IMR-90 (cell line): ENCODE data around the gene PSKH1. TPM values are rescaled to one million over a fixed set of nuclear protein-coding genes. Genes with fewer than 3 reads are reported as not detected.

Source experiments
- ATAC-seq: fragments of 200-7000 bp; cut with Tn5 transposase; 2 replicates; pipeline ENCODE4 v1.9.1; 2020; ENCODE audit warnings: low read depth, mild to moderate bottlenecking, moderate library complexity
- BruUV-seq: library from RNA; stranded (reverse); fragments of 400-500 nt; replicated peaks from 2 replicates; lab custom pipeline; 2021; lab: Mats Ljungman, UMichigan
- CTCF ChIA-PET: fragments of 300-600 bp; formaldehyde crosslinking; extraction: SDS; loops from one replicate; lab custom pipeline; 2021; ENCODE audit warnings: antibody characterized with exemption; lab: Yijun Ruan, JAX
- POLR2A ChIA-PET: fragments of 300-600 bp; sonication (Branson Sonifier 250); formaldehyde crosslinking; loops from one replicate; lab custom pipeline; 2022; ENCODE audit warnings: antibody characterized with exemption; ENCODE audit not compliant: unreplicated experiment; lab: Charles Lee
- DNase-seq: peaks from one replicate; pipeline ENCODE4 v3.0.0; 2013
- H2AFZ ChIP-seq: replicated peaks from 2 replicates; pipeline ENCODE3; 2013; ENCODE audit warnings: low read length, mild to moderate bottlenecking; ENCODE audit not compliant: poor library complexity
- H2AK5ac ChIP-seq: 2 replicates; pipeline ENCODE4 v1.6.1; 2013; ENCODE audit warnings: low read depth, low read length, inconsistent platforms
- H2AK9ac ChIP-seq: replicated peaks from 2 replicates; pipeline ENCODE3; 2013; ENCODE audit warnings: mild to moderate bottlenecking, low read depth, low read length, moderate library complexity; ENCODE audit not compliant: poor library complexity
- H2BK120ac ChIP-seq: 2 replicates; pipeline ENCODE4 v1.6.1; 2013; ENCODE audit warnings: low read depth, low read length, inconsistent platforms
- H2BK15ac ChIP-seq: 3 replicates; pipeline ENCODE4 v1.6.1; 2013; ENCODE audit warnings: low read depth, low read length, inconsistent platforms
- H2BK20ac ChIP-seq: 2 replicates; pipeline ENCODE4 v1.6.1; 2013; ENCODE audit warnings: low read depth, mild to moderate bottlenecking, inconsistent platforms, low read length, moderate library complexity
- H2BK5ac ChIP-seq: 2 replicates; pipeline ENCODE4 v1.6.1; 2013; ENCODE audit warnings: mild to moderate bottlenecking, low read depth, low read length, inconsistent platforms; ENCODE audit not compliant: poor library complexity, severe bottlenecking
- H3K14ac ChIP-seq: replicated peaks from 2 replicates; pipeline ENCODE4 v1.6.1; 2013; ENCODE audit warnings: low read depth, low read length, inconsistent platforms
- H3K18ac ChIP-seq: 2 replicates; pipeline ENCODE4 v1.6.1; 2013; ENCODE audit warnings: low read depth, low read length, control low read depth
- H3K23ac ChIP-seq: 2 replicates; pipeline ENCODE4 v1.6.1; 2013; ENCODE audit warnings: low read depth, low read length, inconsistent platforms
- H3K27ac ChIP-seq: 2 replicates; pipeline ENCODE4 v1.5.1; 2013; ENCODE audit warnings: mild to moderate bottlenecking, control low read depth, low read length; ENCODE audit not compliant: insufficient read depth
- H3K27me3 ChIP-seq: 2 replicates; pipeline ENCODE4 v1.6.1; 2013; ENCODE audit warnings: low read length; ENCODE audit not compliant: control insufficient read depth, insufficient read depth
- H3K36me3 ChIP-seq: 2 replicates; pipeline ENCODE4 v1.6.1; 2013; ENCODE audit warnings: low read length, mixed read lengths; ENCODE audit not compliant: control insufficient read depth, insufficient read depth
- H3K4ac ChIP-seq: 2 replicates; pipeline ENCODE4 v1.6.1; 2013; ENCODE audit warnings: low read depth, low read length, inconsistent platforms
- H3K4me1 ChIP-seq: 2 replicates; pipeline ENCODE4 v1.6.1; 2013; ENCODE audit warnings: low read length, mixed read lengths; ENCODE audit not compliant: control insufficient read depth, insufficient read depth
- H3K4me2 ChIP-seq: 2 replicates; pipeline ENCODE4 v1.6.1; 2013; ENCODE audit warnings: low read depth, mild to moderate bottlenecking, control low read depth, low read length, moderate library complexity
- H3K4me3 ChIP-seq: 2 replicates; pipeline ENCODE4 v1.5.1; 2013; ENCODE audit warnings: low read depth, mild to moderate bottlenecking, control low read depth, low read length, moderate library complexity; ENCODE audit not compliant: insufficient read depth
- H3K56ac ChIP-seq: 2 replicates; pipeline ENCODE4 v1.6.1; 2013; ENCODE audit warnings: low read length, inconsistent platforms; ENCODE audit not compliant: insufficient read depth; ENCODE audit errors: extremely low read depth
- H3K79me1 ChIP-seq, 2 experiments: 2 replicates each; pipeline ENCODE4 v1.6.1; 2013; ENCODE audit warnings: low read length in 2 of 2, inconsistent platforms in 1 of 2, low read depth in 1 of 2
- H3K9ac ChIP-seq: 2 replicates; pipeline ENCODE4 v1.6.1; 2013; ENCODE audit warnings: low read depth, low read length, control low read depth
- H3K9me1 ChIP-seq: 2 replicates; pipeline ENCODE4 v1.6.1; 2013; ENCODE audit warnings: low read length, inconsistent platforms; ENCODE audit not compliant: insufficient read depth
- H3K9me3 ChIP-seq: 2 replicates; pipeline ENCODE4 v1.6.1; 2013; ENCODE audit warnings: low read length; ENCODE audit not compliant: control insufficient read depth, insufficient read depth
- H4K20me1 ChIP-seq: 2 replicates; pipeline ENCODE4 v1.6.1; 2013; ENCODE audit warnings: low read length, inconsistent platforms; ENCODE audit not compliant: insufficient read depth
- H4K5ac ChIP-seq: 2 replicates; pipeline ENCODE4 v1.6.1; 2013; ENCODE audit warnings: mild to moderate bottlenecking, low read depth, low read length, control low read depth
- H4K8ac ChIP-seq, 2 experiments: 2 replicates each; pipeline ENCODE4 v1.6.1; 2013; ENCODE audit warnings: low read depth in 2 of 2, low read length in 2 of 2, control low read depth in 1 of 2, inconsistent platforms in 1 of 2
- H4K91ac ChIP-seq: 2 replicates; pipeline ENCODE4 v1.6.1; 2013; ENCODE audit warnings: low read depth, low read length, inconsistent platforms; ENCODE audit not compliant: insufficient read depth
- BHLHE40 ChIP-seq: fragments of 150-350 bp; IDR thresholded peaks from 2 replicates; pipeline ENCODE4 v1.6.1; 2016; ENCODE audit warnings: mild to moderate bottlenecking, low read depth, low read length
- NFE2L2 ChIP-seq: fragments of 150-350 bp; IDR thresholded peaks from 2 replicates; pipeline ENCODE4 v1.6.1; 2016; ENCODE audit warnings: low read depth, mild to moderate bottlenecking, low read length
- RAD21 ChIP-seq: IDR thresholded peaks from 2 replicates; pipeline ENCODE4 v1.6.1; 2012; ENCODE audit warnings: low read length, improper control_type of control experiment
- WGBS, 2 experiments: methylation state at CpG; one replicate each; pipeline versions ENCODE4 v1.1.5 to v1.1.7; 2013; ENCODE audit warnings: missing lambda C conversion rate in 2 of 2; ENCODE audit not compliant: insufficient read length in 1 of 2; ENCODE audit errors: extremely low coverage in 2 of 2; 5-methylcytosine and 5-hydroxymethylcytosine counted together
- dilution Hi-C: fragments of 300-500 bp; cut with HindIII; formaldehyde crosslinking; loops from one replicate; pipeline ENCODE4 v1.14.3; 2018; ENCODE audit warnings: low sequenced_read_pairs; ENCODE audit not compliant: unreplicated experiment
- in situ Hi-C: fragments of 300-500 bp; cut with MboI; formaldehyde crosslinking; loops from 3 replicates; pipeline ENCODE4 v1.14.3; 2019; ENCODE audit warnings: low sequenced_read_pairs, inconsistent platforms, mixed read lengths
- intact Hi-C: fragments of 100-400 bp; cut with micrococcal nuclease; formaldehyde crosslinking; loops from 2 replicates; pipeline ENCODE4 v1.10.0; 2022
- polyA plus RNA-seq, 3 experiments: library from polyadenylated mRNA; depleted of rRNA; stranded (reverse); fragments of >200 nt; gene quantifications; 2 replicates each; pipeline ENCODE4 v1.2.3, GENCODE V29; 2012; ENCODE audit warnings: low replicate concordance in 1 of 3
- total RNA-seq: library from RNA; depleted of rRNA; stranded (reverse); fragments of >200 nt; gene quantifications from 2 replicates; pipeline ENCODE4 v1.2.3, GENCODE V29; 2012

The PSKH1 gene
- total and polyA plus RNA-seq, 2 of the 4 experiments (the other 2 are of a cell fraction), result 11.5 to 26.7 TPM

DNA sequence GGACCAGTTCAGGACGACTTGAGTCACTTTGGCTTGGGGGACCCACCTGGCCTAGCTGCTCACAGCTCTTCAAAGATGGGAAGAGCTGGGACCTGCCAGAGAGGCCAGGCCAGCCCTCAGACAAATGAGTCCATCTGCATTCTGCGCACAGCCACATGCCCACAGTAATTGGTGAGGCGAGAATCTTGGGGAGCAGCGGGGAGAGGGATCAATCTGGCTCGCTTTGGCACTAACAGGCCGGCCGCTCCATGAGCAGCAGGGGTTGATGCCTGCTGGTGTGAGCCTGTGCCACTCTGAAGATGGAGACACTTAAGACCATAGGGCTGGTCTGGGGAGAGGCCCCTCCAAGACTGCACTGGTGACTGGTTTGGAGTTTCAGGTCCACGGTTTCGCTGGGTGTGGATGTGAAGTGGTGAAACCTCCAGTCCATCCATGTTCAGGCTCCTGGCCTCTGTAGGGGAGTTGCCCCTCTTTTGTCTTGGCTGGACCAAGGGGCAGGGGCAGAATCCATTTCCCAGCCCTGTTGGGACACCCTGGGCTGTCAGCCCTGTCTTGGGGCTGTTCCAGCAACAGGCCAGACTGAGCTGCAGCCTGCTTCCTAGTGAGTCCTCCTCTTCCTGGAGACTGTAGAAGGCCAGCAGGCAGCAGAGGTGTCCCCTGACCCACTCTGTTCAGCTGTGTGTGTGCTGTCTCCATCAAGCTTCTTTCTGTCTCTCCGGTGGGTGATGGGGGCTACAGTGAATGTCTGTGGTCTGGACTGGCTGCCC is 31.3 kb downstream of the PSKH1 start (continued):
- no peak for TF ChIP-seq BHLHE40

DNA sequence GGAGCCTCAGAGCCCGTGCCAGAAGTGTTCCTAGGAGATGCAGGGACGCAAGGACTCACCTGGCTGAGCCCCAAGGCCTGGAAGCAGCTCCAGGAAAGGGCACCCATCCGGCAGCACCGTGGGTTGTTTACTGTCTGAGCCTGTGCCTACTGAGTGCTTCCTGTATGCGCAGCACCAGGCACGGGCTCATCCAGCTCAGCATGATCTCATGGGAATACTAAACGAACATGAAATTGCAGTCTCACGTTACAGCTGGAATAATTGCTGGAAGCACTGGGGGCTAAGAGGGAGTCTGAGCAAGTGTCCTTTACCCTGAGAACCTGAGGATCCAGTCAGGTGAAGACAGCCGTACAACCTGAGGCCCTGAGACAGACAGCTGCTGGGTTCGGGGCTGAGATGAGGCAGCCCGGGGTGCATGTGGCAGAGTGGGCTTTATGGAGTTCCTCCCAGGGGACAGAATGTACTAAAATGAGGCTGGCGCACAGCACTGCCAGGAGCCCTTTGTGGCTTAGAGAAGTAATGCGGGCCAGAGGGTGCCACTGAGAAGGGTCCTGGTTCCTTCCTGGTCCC is 33.2 kb downstream of the PSKH1 start:
- no peak overlapping the region for H2BK120ac ChIP-seq
- no peak overlapping the region for H3K18ac ChIP-seq
- intact Hi-C loops, result no loop called here
- no peak overlapping the region for H4K91ac ChIP-seq
- peaks cover 5 to 44% of the 10 kb centered on the region in 2 experiments; a peak in 2 of 4 replicates for H3K79me1 ChIP-seq
- H2AK9ac ChIP-seq, result no peak overlapping the region
- no peak overlapping the region for H4K5ac ChIP-seq
- H4K8ac ChIP-seq, result no peak overlapping the region
- ChIA-PET CTCF (interaction anchor here (1.3 kb wide), 1 partner anchor 110 kb away, joined by 4 read pairs; no protein-coding TSS in a partner anchor), POLR2A (no interaction called here)
- H2BK20ac ChIP-seq, result no peak overlapping the region
- H3K36me3 ChIP-seq, result peaks cover 29% of the 10 kb centered on the region
- H3K14ac ChIP-seq, result no peak overlapping the region
- peaks cover 53% of the 10 kb centered on the region for H4K20me1 ChIP-seq
- no peaks in the 10 kb centered on the region for H3K4me1 ChIP-seq
- DNase-seq, result peak; percentile 30
- dilution Hi-C loops, result no loop called here
- in situ Hi-C loops, result loop anchor here (5.0 to 25.0 kb wide), 3 partner anchors 114 to 389 kb away; partner anchors contain the start of gene RIPOR1
- H2AFZ ChIP-seq, result no peak overlapping the region
- H3K4ac ChIP-seq, result no peak overlapping the region
- no peak overlapping the region for H2BK5ac ChIP-seq
- no peak overlapping the region for H3K4me2 ChIP-seq
- H3K56ac ChIP-seq, result no peak overlapping the region
- no peaks in the 10 kb centered on the region for H3K9me3 ChIP-seq
- peak; percentile 9; the same call in 1 of the 2 replicates for ATAC-seq
- no TSS peak for BruUV-seq
- H3K27ac ChIP-seq, result no peak overlapping the region
- H3K9ac ChIP-seq, result no peak overlapping the region
- WGBS, 2 experiments, result 73% methylated on average over 8 of the region's 13 CpGs; no CpG with 5 or more reads in 1 of the 2 experiments
- no peak overlapping the region for H3K4me3 ChIP-seq
- H2BK15ac ChIP-seq, result no peak overlapping the region
- TF ChIP-seq RAD21, result 0 out of 2 replicates have a peak, but pooled peaks have one; percentile 4
- TF ChIP-seq NFE2L2, result no peak
- H3K27me3 ChIP-seq, result no peaks in the 10 kb centered on the region
- no peak overlapping the region for H3K23ac ChIP-seq
- no peak overlapping the region for H2AK5ac ChIP-seq
- H3K9me1 ChIP-seq, result no peaks in the 10 kb centered on the region
